Right cardiac atrium (tissue), 5 donors: ENCODE results near the gene PLA2R1. TPM values are rescaled to one million over a fixed set of nuclear protein-coding genes. Genes with fewer than 3 reads are reported as not detected.

Experiments used
- ATAC-seq, 2 donors: fragments of 200-7000 bp; cut with Tn5 transposase; one replicate each; pipeline versions ENCODE4 v1.8.0 to v1.9.1; 2020; ENCODE audit warnings: moderate library complexity in 2 of 2, mild to moderate bottlenecking in 1 of 2
- DNase-seq, 3 donors: peaks; one replicate each; pipeline ENCODE4 v3.0.0-alpha.2; 2020
- H3K27ac ChIP-seq: one replicate; pipeline ENCODE4 v1.5.1; 2013; ENCODE audit warnings: mild to moderate bottlenecking, low read length, control low read depth, moderate library complexity
- H3K27me3 ChIP-seq: one replicate; pipeline ENCODE4 v1.6.1; 2013; ENCODE audit not compliant: control insufficient read depth, insufficient read depth
- H3K4me1 ChIP-seq: one replicate; pipeline ENCODE4 v1.6.1; 2013; ENCODE audit warnings: low read length; ENCODE audit not compliant: control insufficient read depth, insufficient read depth
- H3K4me3 ChIP-seq: one replicate; pipeline ENCODE4 v1.5.1; 2013; ENCODE audit warnings: low read length, control low read depth
- H3K9me3 ChIP-seq: one replicate; pipeline ENCODE4 v1.6.1; 2013; ENCODE audit warnings: low read length; ENCODE audit not compliant: control insufficient read depth
- WGBS: extraction: QIAGEN DNeasy Blood & Tissue Kit; methylation state at CpG from one replicate; pipeline ENCODE4 v1.1.7; 2013; 5-methylcytosine and 5-hydroxymethylcytosine counted together
- intact Hi-C, 4 donors: fragments of 100-400 bp; cut with DNase I; formaldehyde crosslinking; loops; one replicate each; pipeline versions ENCODE4 v1.11.0 to v1.14.0; 2022 to 2023
- polyA plus RNA-seq: library from polyadenylated mRNA; stranded (reverse); fragments of 200-250 nt; gene quantifications from one replicate; pipeline ENCODE4 v1.2.3, GENCODE V29; 2013
- total RNA-seq, 4 donors: library from RNA; stranded (reverse); fragmentation: NEBNext Ultra II Directional; extraction: Animal tissue kit (Norgen Biotek cat#: 25700); gene quantifications; one replicate each; pipeline ENCODE4 v1.2.1, GENCODE V29; 2021
- donor health status: healthy with polysubstance abuse.
- donor health status: DM: no; HTN: yes; CAD: no.
- donor health status: DM: no; HTN: no; CAD: no.
- donor health status: DM: no; HTN: yes; CAD: no; lungs with severe emphysema.
- donor health status: DM: yes; HTN: yes; CAD: no.

The PLA2R1 gene
- total and polyA plus RNA-seq, 5 donors = 1.8 to 5.9 (median 4.7) TPM

- Histone ChIP-seq H3K9me3 (peaks cover 6% of the 10 kb centered on the region), H3K27me3 (no peaks in the 10 kb centered on the region), H3K4me1 (no peaks in the 10 kb centered on the region), H3K4me3 (no peak overlapping the region), H3K27ac (no peak overlapping the region)
- no peak for DNase-seq
- intact Hi-C loops = no loop called here
- no peak for ATAC-seq
Measured at GRCh38 chr2:160091381-160091780, 29.0 kb upstream of the PLA2R1 start.

GRCh38 chr2:160087854-160088745 lies 25.7 kb upstream of the PLA2R1 start:
- Histone ChIP-seq H3K9me3 (peaks cover 12% of the 10 kb centered on the region), H3K4me1 (no peaks in the 10 kb centered on the region), H3K4me3 (no peak overlapping the region), H3K27ac (no peak overlapping the region), H3K27me3 (no peaks in the 10 kb centered on the region)
- DNase-seq = no peak
- ATAC-seq = no peak
- intact Hi-C loops = no loop called here
- 78% methylated on average over 4 of the region's 4 CpGs for WGBS

- WGBS = 93% methylated on average over 3 of the region's 3 CpGs
- Histone ChIP-seq H3K9me3 (peaks cover 12% of the 10 kb centered on the region), H3K4me1 (no peaks in the 10 kb centered on the region), H3K4me3 (no peak overlapping the region), H3K27me3 (no peaks in the 10 kb centered on the region), H3K27ac (no peak overlapping the region)
- no peak for ATAC-seq
- no peak for DNase-seq
- intact Hi-C loops = no loop called here
Measured at GRCh38 chr2:160085662-160086061, 23.2 kb upstream of the PLA2R1 start.

- Histone ChIP-seq H3K27ac (no peak overlapping the region), H3K9me3 (no peaks in the 10 kb centered on the region), H3K4me1 (no peaks in the 10 kb centered on the region), H3K27me3 (no peaks in the 10 kb centered on the region), H3K4me3 (no peak overlapping the region)
- 87% methylated on average over 4 of the region's 4 CpGs for whole genome bisulfite sequencing
- ATAC-seq (no peak), DNase-seq (no peak)
- intact Hi-C loops = no loop called here
Measured at GRCh38 chr2:160077912-160078810, 15.7 kb upstream of the PLA2R1 start.

- Histone ChIP-seq H3K9me3 (no peaks in the 10 kb centered on the region), H3K27ac (no peak overlapping the region), H3K4me3 (no peak overlapping the region), H3K4me1 (no peaks in the 10 kb centered on the region), H3K27me3 (no peaks in the 10 kb centered on the region)
- no peak for ATAC-seq
- intact Hi-C loops = no loop called here
- DNase-seq = no peak
- WGBS = 61% methylated on average over 4 of the region's 4 CpGs
Measured at GRCh38 chr2:160076914-160077313, 14.5 kb upstream of the PLA2R1 start.

- 67% methylated on average over 2 of the region's 2 CpGs for WGBS
Measured at GRCh38 chr2:160076241-160076640, 13.8 kb upstream of the PLA2R1 start.

GRCh38 chr2:160075171-160075570 lies 12.8 kb upstream of the PLA2R1 start:
- Histone ChIP-seq H3K4me1 (no peaks in the 10 kb centered on the region), H3K9me3 (no peaks in the 10 kb centered on the region), H3K27me3 (no peaks in the 10 kb centered on the region), H3K4me3 (no peak overlapping the region), H3K27ac (no peak overlapping the region)
- intact Hi-C loops = no loop called here
- ATAC-seq = peak; percentile 43 to 91
- DNase-seq = peak; percentile 28 to 60 (median 52)
- WGBS = 56% methylated on average over 5 of the region's 5 CpGs

More at GRCh38 chr2:160076241-160076640, 13.8 kb upstream of the PLA2R1 start:
- ATAC-seq (no peak), DNase-seq (no peak)
- intact Hi-C loops = no loop called here
- no peak overlapping the region for H3K27ac ChIP-seq
- H3K4me1 ChIP-seq = no peaks in the 10 kb centered on the region
- H3K27me3 ChIP-seq = no peaks in the 10 kb centered on the region
- no peaks in the 10 kb centered on the region for H3K9me3 ChIP-seq
- no peak overlapping the region for H3K4me3 ChIP-seq

GRCh38 chr2:160073284-160073888 lies 11.0 kb upstream of the PLA2R1 start:
- ATAC-seq = no peak

GRCh38 chr2:160068906-160069305 lies 6.5 kb upstream of the PLA2R1 start:
- ATAC-seq = no peak
- no peaks in the 10 kb centered on the region for H3K27me3 ChIP-seq
- no peak for DNase-seq
- H3K9me3 ChIP-seq = no peaks in the 10 kb centered on the region
- H3K4me3 ChIP-seq = no peak overlapping the region
- H3K4me1 ChIP-seq = no peaks in the 10 kb centered on the region
- WGBS = 87% methylated on average over 2 of the region's 2 CpGs
- H3K27ac ChIP-seq = no peak overlapping the region
- intact Hi-C loops = no loop called here

More at GRCh38 chr2:160073284-160073888, 11.0 kb upstream of the PLA2R1 start:
- Histone ChIP-seq H3K4me1 (no peaks in the 10 kb centered on the region), H3K27me3 (no peaks in the 10 kb centered on the region), H3K27ac (no peak overlapping the region), H3K9me3 (no peaks in the 10 kb centered on the region), H3K4me3 (no peak overlapping the region)
- intact Hi-C loops = no loop called here
- DNase-seq = no peak
- 93% methylated on average over 2 of the region's 2 CpGs for WGBS

GRCh38 chr2:160064916-160065315 lies 2.5 kb upstream of the PLA2R1 start:
- H3K9me3 ChIP-seq = no peaks in the 10 kb centered on the region
- H3K27ac ChIP-seq = no peak overlapping the region
- peaks cover 2% of the 10 kb centered on the region for H3K4me1 ChIP-seq
- WGBS = 93% methylated on average over 1 of the region's 1 CpG
- no peak for DNase-seq
- ATAC-seq = no peak
- no peak overlapping the region for H3K4me3 ChIP-seq
- intact Hi-C loops = no loop called here
- H3K27me3 ChIP-seq = no peaks in the 10 kb centered on the region
